H1 (cell line): ENCODE results near the gene CYP27C1. TPM values are rescaled to one million over a fixed set of nuclear protein-coding genes. Genes with fewer than 3 reads are reported as not detected.

ENCODE experiments used
- CTCF ChIA-PET: fragments of 300-600 bp; sonication (Branson Sonifier 250); formaldehyde crosslinking; loops from one replicate; lab custom pipeline; 2021; ENCODE audit not compliant: partially characterized antibody; lab: Charles Lee
- POLR2A ChIA-PET: fragments of 300-600 bp; sonication (Branson Sonifier 250); formaldehyde crosslinking; loops from one replicate; lab custom pipeline; 2021; ENCODE audit warnings: inconsistent platforms; ENCODE audit not compliant: partially characterized antibody; lab: Charles Lee
- DNase-seq, 2 experiments: peaks; one replicate each; pipeline versions ENCODE4 v3.0.0 to v3.0.0-alpha.2; 2010 to 2022; ENCODE audit warnings: low spot score in 2 of 2, low read depth in 1 of 2, mixed read lengths in 1 of 2
- FAIRE-seq: peaks from 2 replicates; lab custom pipeline; 2011; peaks lifted over from hg19 to GRCh38; lab: Jason Lieb, UNC
- H2AFZ ChIP-seq: 2 replicates; pipeline ENCODE4 v1.8.1; 2012; ENCODE audit warnings: low read length, inconsistent platforms
- H2AK5ac ChIP-seq: 2 replicates; pipeline ENCODE4 v1.6.1; 2013; ENCODE audit warnings: low read depth, low read length
- H2BK120ac ChIP-seq: replicated peaks from 2 replicates; pipeline ENCODE3; 2013; ENCODE audit warnings: low read depth, low read length, inconsistent platforms
- H2BK12ac ChIP-seq: 2 replicates; pipeline ENCODE4 v1.6.1; 2013; ENCODE audit warnings: low read depth, low read length
- H2BK15ac ChIP-seq: 2 replicates; pipeline ENCODE4 v1.6.1; 2013; ENCODE audit warnings: low read length
- H2BK20ac ChIP-seq: 2 replicates; pipeline ENCODE4 v1.6.1; 2013; ENCODE audit warnings: low read length
- H2BK5ac ChIP-seq: 2 replicates; pipeline ENCODE4 v1.6.1; 2013; ENCODE audit warnings: low read depth, low read length
- H3K14ac ChIP-seq: 2 replicates; pipeline ENCODE4 v1.6.1; 2013; ENCODE audit warnings: inconsistent platforms; ENCODE audit not compliant: insufficient read length
- H3K18ac ChIP-seq: 2 replicates; pipeline ENCODE4 v1.6.1; 2013; ENCODE audit warnings: low read length; ENCODE audit errors: extremely low read depth
- H3K23ac ChIP-seq: 2 replicates; pipeline ENCODE4 v1.6.1; 2013; ENCODE audit warnings: inconsistent platforms; ENCODE audit not compliant: insufficient read length
- H3K23me2 ChIP-seq: 2 replicates; pipeline ENCODE4 v1.6.1; 2013; ENCODE audit warnings: low read depth, low read length
- H3K27ac ChIP-seq: 2 replicates; pipeline ENCODE4 v1.6.1; 2011; ENCODE audit warnings: low read depth, low read length, inconsistent platforms
- H3K27me3 ChIP-seq, 4 experiments: replicated peaks in 1 of 4; 1 replicate in 1 of 4; 2 replicates in 3 of 4; pipeline versions ENCODE4 v1.6.1 to v1.8.1; 2011 to 2013; ENCODE audit warnings: low read length in 3 of 4, mild to moderate bottlenecking in 3 of 4, inconsistent platforms in 2 of 4, mixed read lengths in 2 of 4, moderate library complexity in 1 of 4; ENCODE audit not compliant: control insufficient read depth in 3 of 4, insufficient read depth in 3 of 4; ENCODE audit errors: extremely low read depth in 1 of 4
- H3K36me3 ChIP-seq, 4 experiments: 2 replicates each; pipeline versions ENCODE4 v1.6.1 to v1.8.1; 2011 to 2013; ENCODE audit warnings: mild to moderate bottlenecking in 4 of 4, low read length in 3 of 4, moderate library complexity in 2 of 4, control low read depth in 1 of 4, inconsistent platforms in 1 of 4; ENCODE audit not compliant: insufficient read depth in 4 of 4, control insufficient read depth in 2 of 4
- H3K4ac ChIP-seq: replicated peaks from 2 replicates; pipeline ENCODE3; 2013; ENCODE audit warnings: low read length, low read depth, mixed read lengths, inconsistent platforms; ENCODE audit not compliant: insufficient read length
- H3K4me1 ChIP-seq, 4 experiments: replicated peaks in 1 of 4; 1 replicate in 1 of 4; 2 replicates in 3 of 4; pipeline versions ENCODE4 v1.6.1 to v1.8.1; 2011 to 2013; ENCODE audit warnings: low read length in 3 of 4, inconsistent platforms in 2 of 4, mixed read lengths in 1 of 4; ENCODE audit not compliant: insufficient read depth in 4 of 4, control insufficient read depth in 3 of 4
- H3K4me2 ChIP-seq, 2 experiments: 2 replicates each; pipeline versions ENCODE4 v1.6.1 to v1.8.1; 2011 to 2013; ENCODE audit warnings: low read depth in 2 of 2, low read length in 2 of 2, control low read depth in 1 of 2, inconsistent platforms in 1 of 2, mild to moderate bottlenecking in 1 of 2; ENCODE audit not compliant: insufficient read depth in 1 of 2
- H3K4me3 ChIP-seq, 4 experiments: fragments of 200-600, 300-600 bp in 1 of 4; sonication (generic), shearing (Covaris generic), sonication (Bioruptor Twin) in 1 of 4; 2 replicates each; pipeline versions ENCODE4 v1.5.1 to v1.8.1; 2011 to 2016; ENCODE audit warnings: low read length in 4 of 4, low read depth in 3 of 4, control low read depth in 2 of 4, inconsistent platforms in 2 of 4, mild to moderate bottlenecking in 2 of 4, mixed read lengths in 1 of 4, moderate library complexity in 1 of 4; ENCODE audit not compliant: insufficient read depth in 2 of 4; ENCODE audit errors: extremely low read depth in 1 of 4
- H3K56ac ChIP-seq: replicated peaks from 2 replicates; pipeline ENCODE3; 2013; ENCODE audit warnings: low read depth, mild to moderate bottlenecking, mixed read lengths, low read length, inconsistent platforms; ENCODE audit not compliant: insufficient read length
- H3K79me1 ChIP-seq: 2 replicates; pipeline ENCODE4 v1.6.1; 2013; ENCODE audit warnings: low read depth, low read length, control low read depth
- H3K79me2 ChIP-seq, 2 experiments: 2 replicates each; pipeline versions ENCODE4 v1.6.1 to v1.8.1; 2012 to 2013; ENCODE audit warnings: low read length in 2 of 2, mild to moderate bottlenecking in 2 of 2, inconsistent platforms in 1 of 2; ENCODE audit not compliant: insufficient read depth in 2 of 2, control insufficient read depth in 1 of 2
- H3K9ac ChIP-seq, 4 experiments: replicated peaks in 1 of 4; 1 replicate in 1 of 4; 2 replicates in 3 of 4; pipeline versions ENCODE4 v1.6.1 to v1.8.1; 2011 to 2013; ENCODE audit warnings: low read depth in 3 of 4, low read length in 3 of 4, control low read depth in 2 of 4, mild to moderate bottlenecking in 2 of 4, moderate library complexity in 2 of 4, inconsistent platforms in 1 of 4; ENCODE audit errors: extremely low read depth in 1 of 4
- H3K9me3 ChIP-seq, 2 experiments: 2 replicates each; pipeline versions ENCODE4 v1.6.1 to v1.8.1; 2012 to 2013; ENCODE audit warnings: mild to moderate bottlenecking in 2 of 2, moderate library complexity in 2 of 2, control low read depth in 1 of 2, inconsistent platforms in 1 of 2, low read depth in 1 of 2, low read length in 1 of 2, mixed read lengths in 1 of 2; ENCODE audit not compliant: insufficient read depth in 2 of 2
- H4K20me1 ChIP-seq, 2 experiments: replicated peaks in 1 of 2; 2 replicates each; pipeline versions ENCODE3 to v1.8.1; 2011 to 2013; ENCODE audit warnings: inconsistent platforms in 2 of 2, low read length in 2 of 2, mild to moderate bottlenecking in 1 of 2; ENCODE audit not compliant: insufficient read depth in 2 of 2, control insufficient read depth in 1 of 2
- H4K5ac ChIP-seq: 2 replicates; pipeline ENCODE4 v1.6.1; 2013; ENCODE audit warnings: low read length, low read depth, mixed read lengths, inconsistent platforms; ENCODE audit not compliant: insufficient read length
- H4K8ac ChIP-seq: 2 replicates; pipeline ENCODE4 v1.8.0; 2013; ENCODE audit warnings: mild to moderate bottlenecking, moderate library complexity, low read length, inconsistent platforms; ENCODE audit not compliant: insufficient read depth; ENCODE audit errors: extremely low read depth
- H4K91ac ChIP-seq: replicated peaks from 2 replicates; pipeline ENCODE3; 2013; ENCODE audit warnings: low read length, mixed read lengths, inconsistent platforms; ENCODE audit not compliant: insufficient read length
- ASH2L ChIP-seq: fragments of 200-600, 300-600 bp; sonication (generic); IDR thresholded peaks from one replicate; pipeline ENCODE4 v1.7.1; 2017; ENCODE audit warnings: low read length
- RBBP5 ChIP-seq: IDR thresholded peaks from 2 replicates; pipeline ENCODE4 v1.7.1; 2012; ENCODE audit warnings: low read depth, mild to moderate bottlenecking, inconsistent platforms, low read length, moderate library complexity, borderline replicate concordance
- RFX5 ChIP-seq: IDR thresholded peaks from 2 replicates; pipeline ENCODE4 v1.6.1; 2011; ENCODE audit warnings: low read depth, low read length, improper control_type of control experiment, borderline replicate concordance
- RNF2 ChIP-seq: fragments of 200-900, 300-1000 bp; sonication (generic); IDR thresholded peaks from 2 replicates; pipeline ENCODE4 v1.7.1; 2016; ENCODE audit warnings: borderline replicate concordance, low read depth, mild to moderate bottlenecking, antibody characterized with exemption, low read length; ENCODE audit not compliant: poor library complexity, severe bottlenecking; ENCODE audit errors: missing control alignments
- RXRA ChIP-seq: IDR thresholded peaks from 2 replicates; pipeline ENCODE4 v1.6.1; 2011; ENCODE audit warnings: low read depth, mild to moderate bottlenecking, low read length, moderate library complexity; ENCODE audit not compliant: insufficient read depth
- SIRT6 ChIP-seq: IDR thresholded peaks from one replicate; pipeline ENCODE4 v1.7.1; 2012; ENCODE audit warnings: low read length, inconsistent platforms
- SRF ChIP-seq: IDR thresholded peaks from 2 replicates; pipeline ENCODE4 v1.6.1; 2011; ENCODE audit warnings: mild to moderate bottlenecking, low read depth, low read length, moderate library complexity
- SUZ12 ChIP-seq: fragments of 200-600 bp; sonication (generic); IDR thresholded peaks from 2 replicates; pipeline ENCODE4 v1.6.1; 2012; ENCODE audit warnings: mild to moderate bottlenecking, inconsistent platforms, low read length, moderate library complexity, mixed read lengths
- TAF7 ChIP-seq: optimal IDR thresholded peaks from 2 replicates; pipeline ENCODE3; 2011; ENCODE audit warnings: low read depth, mild to moderate bottlenecking, inconsistent platforms, low read length, moderate library complexity, borderline replicate concordance
- WGBS, 2 experiments: shearing (Covaris generic) in 1 of 2; methylation state at CpG; one replicate each; pipeline versions ENCODE4 v1.1.6 to v1.1.7; 2013 to 2015; ENCODE audit warnings: low lambda C conversion rate in 2 of 2, mixed read lengths in 2 of 2, inconsistent platforms in 1 of 2, low coverage in 1 of 2, missing lambda C conversion rate in 1 of 2; ENCODE audit not compliant: insufficient replicate concordance in 2 of 2, insufficient coverage in 1 of 2, insufficient read length in 1 of 2; ENCODE audit errors: extremely low coverage in 1 of 2, missing lambda C conversion rate in 1 of 2; 5-methylcytosine and 5-hydroxymethylcytosine counted together
- polyA plus RNA-seq, 7 experiments: library from polyadenylated mRNA; depleted of rRNA in 3 of 7; stranded (reverse) in 5 of 7; unstranded in 2 of 7; fragments of >200 nt in 5 of 7; fragments of 200-250 nt in 2 of 7; gene quantifications; 1 replicate in 5 of 7; 2 replicates in 1 of 7; 4 replicates in 1 of 7; pipeline versions ENCODE4 v1.2.1 to v1.2.3, GENCODE V29; 2011 to 2013; ENCODE audit warnings: missing spikeins in 2 of 7, mixed read lengths in 2 of 7
- total RNA-seq: library from RNA; stranded (reverse); fragmentation: NEBNext Ultra II Directional; extraction: Animal tissue kit (Norgen Biotek cat#: 25700); gene quantifications from 2 replicates; pipeline ENCODE4 v1.2.1, GENCODE V29; 2021

The CYP27C1 gene
- total and polyA plus RNA-seq, 2 of the 8 experiments (the other 6 are each of a cell fraction or from before 2014, with no cell fraction given): 1.3 to 3.2 TPM

DNA sequence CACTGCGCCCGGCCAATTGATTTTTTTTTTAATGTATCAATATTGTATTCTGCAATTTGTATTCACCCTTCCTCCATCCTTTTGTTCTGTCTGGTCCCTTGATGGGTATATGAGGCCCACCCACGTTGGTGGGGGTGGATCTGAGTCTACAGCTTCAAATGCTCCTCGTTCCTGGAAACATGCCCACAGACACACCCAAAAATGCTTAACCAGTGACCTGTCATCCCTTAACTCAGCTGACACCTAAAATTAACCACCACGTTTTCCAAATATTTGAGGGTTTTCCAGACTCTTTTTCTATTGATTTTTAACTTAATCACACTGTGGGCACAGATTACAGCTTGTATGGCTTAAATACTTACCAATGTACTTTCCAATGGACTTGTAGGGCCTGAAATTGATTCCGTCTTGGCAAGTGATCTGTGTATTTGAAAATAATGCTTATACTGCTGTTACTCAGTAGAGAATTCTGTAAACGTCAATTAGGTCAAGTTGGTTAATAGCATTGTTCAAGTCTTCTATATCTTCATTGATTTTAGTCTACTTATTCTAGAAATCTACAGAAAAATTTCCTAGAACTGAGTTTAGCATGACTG is 34.4 kb upstream of the CYP27C1 start:
- POLR2A ChIA-PET: interaction anchor here (0.7 kb wide), 1 partner anchor 43 kb away, joined by 7 read pairs; no protein-coding TSS in a partner anchor
- Histone ChIP-seq H3K4me3 (no peak overlapping the region), H4K91ac (no peak overlapping the region), H3K4ac (no peak overlapping the region), H3K27me3 (no peaks in the 10 kb centered on the region), H4K20me1 (peaks cover 0 to 3% of the 10 kb centered on the region in 2 experiments), H3K36me3 (peaks cover 8 to 32% (median 17%) of the 10 kb centered on the region in 4 experiments), H4K5ac (no peak overlapping the region), H3K56ac (no peak overlapping the region), H3K4me1 (no peaks in the 10 kb centered on the region), H3K79me1 (no peaks in the 10 kb centered on the region), H2BK5ac (no peak overlapping the region), H3K27ac (no peak overlapping the region), H3K4me2 (no peak overlapping the region), H4K8ac (no peak overlapping the region), H3K9ac (no peak overlapping the region), H3K79me2 (no peaks in the 10 kb centered on the region), H3K14ac (no peak overlapping the region), H2BK15ac (no peak overlapping the region), H2BK20ac (no peak overlapping the region), H3K9me3 (no peaks in the 10 kb centered on the region), H2BK12ac (no peak overlapping the region), H3K18ac (no peak overlapping the region), H2AK5ac (no peak overlapping the region), H3K23me2 (no peaks in the 10 kb centered on the region), H2BK120ac (no peak overlapping the region), H2AFZ (no peak overlapping the region), H3K23ac (no peak overlapping the region)
- TF ChIP-seq RFX5 (no peak), SIRT6 (no peak), SRF (no peak), TAF7 (no peak), SUZ12 (no peak), RBBP5 (no peak), RXRA (no peak), ASH2L (no peak), RNF2 (no peak)
- FAIRE-seq: no peak
- DNase-seq: no peak
- 87% methylated on average over 7 of the region's 7 CpGs; no CpG with 5 or more reads in 1 of the 2 experiments for WGBS, 2 experiments
- CTCF ChIA-PET: no interaction called here
